Body of pancreas (tissue), 4 donors: ENCODE results near the gene SLC15A4. TPM values are rescaled to one million over a fixed set of nuclear protein-coding genes. Genes with fewer than 3 reads are reported as not detected.

Source experiments
- ATAC-seq: fragments of 150-250 bp; one replicate; pipeline ENCODE4 v1.9.1; 2016
- DNase-seq, 4 donors: peaks; one replicate each; pipeline ENCODE4 v3.0.0-alpha.2; 2019
- H3K27ac ChIP-seq, 4 donors: fragments of 200-600 bp; sonication (generic); 1 replicate in 3 of 4; 2 replicates in 1 of 4; pipeline versions ENCODE4 v1.5.1 to v1.6.1; 2016 to 2019; ENCODE audit warnings: mild to moderate bottlenecking in 1 of 4, mixed read lengths in 1 of 4, moderate library complexity in 1 of 4
- H3K27me3 ChIP-seq, 2 donors: fragments of 200-600 bp; sonication (generic); one replicate each; pipeline ENCODE4 v1.6.0; 2016; ENCODE audit warnings: mild to moderate bottlenecking in 1 of 2
- H3K36me3 ChIP-seq, 2 donors: fragments of 200-600 bp; sonication (generic); replicated peaks in 1 of 2; 2 replicates each; pipeline ENCODE4 v1.5.1; 2016; ENCODE audit warnings: low read depth in 2 of 2; ENCODE audit not compliant: insufficient read depth in 1 of 2
- H3K4me1 ChIP-seq: fragments of 200-600 bp; sonication (generic); one replicate; pipeline ENCODE4 v1.6.0; 2016
- H3K4me3 ChIP-seq, 2 donors: fragments of 200-600 bp; sonication (generic); 1 replicate in 1 of 2; 2 replicates in 1 of 2; pipeline ENCODE4 v1.5.1; 2016 to 2019
- H3K9me3 ChIP-seq, 3 donors: fragments of 200-600 bp; sonication (generic); 1 replicate in 2 of 3; 2 replicates in 1 of 3; pipeline ENCODE4 v1.5.1; 2016
- POLR2A ChIP-seq, 3 donors: fragments of 450-650 bp; IDR thresholded peaks; one replicate each; pipeline ENCODE4 v1.6.1; 2016; ENCODE audit warnings: antibody characterized with exemption in 3 of 3, mild to moderate bottlenecking in 2 of 3
- WGBS, 2 donors: methylation state at CpG; one replicate each; pipeline ENCODE4 v1.1.5; 2017; 5-methylcytosine and 5-hydroxymethylcytosine counted together
- intact Hi-C: fragments of 100-400 bp; cut with DNase I; formaldehyde crosslinking; loops from one replicate; pipeline ENCODE4 v1.15.1; 2023
- total RNA-seq, 2 donors: library from RNA; depleted of rRNA; stranded (reverse); fragments of >200 nt; gene quantifications; one replicate each; pipeline ENCODE4 v1.1.0, GENCODE V29; 2016
- TF ChIP-seq, protein P1 (sequence below), 7 experiments: fragments of 450-650 bp in 4 of 7; fragments of 200-600 bp in 3 of 7; sonication (generic) in 3 of 7; IDR thresholded peaks; one replicate each; pipeline ENCODE4 v1.5.1; 2016 to 2019; ENCODE audit warnings: antibody characterized with exemption in 7 of 7

SLC15A4 gene
- 10 to 100 TPM; 14.5 to 21.0 TPM for total RNA-seq

- no peaks in the 10 kb centered on the region for H3K9me3 ChIP-seq
Measured at GRCh38 chr12:128823916-128824839, at the start of gene SLC15A4. SLC15A4 (minus strand) TSS chr12:128823958; CDS start chr12:128823943, 15 bp downstream.

DNA sequence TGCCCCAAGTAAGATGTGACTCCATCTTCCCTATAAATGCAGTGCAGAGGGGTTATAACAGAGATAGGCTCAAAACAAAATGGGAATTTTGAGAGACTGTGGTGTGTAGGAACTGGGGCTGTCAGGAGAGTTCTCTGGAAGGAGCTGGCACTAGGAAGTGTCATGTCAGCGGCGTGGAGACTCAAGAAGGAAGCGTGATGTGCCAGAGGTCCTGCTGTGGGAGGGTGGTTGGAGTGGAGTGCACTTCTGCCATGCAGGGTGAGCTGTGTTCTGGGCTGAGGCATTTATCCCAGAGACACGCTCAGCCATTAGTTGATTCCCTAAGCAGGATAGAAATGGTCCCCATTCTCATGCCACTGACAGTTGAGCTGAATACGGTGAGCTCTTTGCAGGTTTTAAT lies 48.5 kb upstream of the SLC15A4 start:
- ATAC-seq (no peak), DNase-seq (no peak)
- WGBS, 2 donors: 74 to 82% methylated on average over 5 of the region's 5 CpGs
- Histone ChIP-seq H3K27me3 (no peaks in the 10 kb centered on the region), H3K4me1 (no peaks in the 10 kb centered on the region), H3K36me3 (no peaks in the 10 kb centered on the region), H3K4me3 (no peak overlapping the region), H3K27ac (no peak overlapping the region), H3K9me3 (peaks cover 0 to 9% (median 0%) of the 10 kb centered on the region in 3 donors)
- intact Hi-C loops: no loop called here
- TF ChIP-seq POLR2A (IDR thresholded peaks at IDR 0.05): no peak
- TF ChIP-seq, protein P1, sequence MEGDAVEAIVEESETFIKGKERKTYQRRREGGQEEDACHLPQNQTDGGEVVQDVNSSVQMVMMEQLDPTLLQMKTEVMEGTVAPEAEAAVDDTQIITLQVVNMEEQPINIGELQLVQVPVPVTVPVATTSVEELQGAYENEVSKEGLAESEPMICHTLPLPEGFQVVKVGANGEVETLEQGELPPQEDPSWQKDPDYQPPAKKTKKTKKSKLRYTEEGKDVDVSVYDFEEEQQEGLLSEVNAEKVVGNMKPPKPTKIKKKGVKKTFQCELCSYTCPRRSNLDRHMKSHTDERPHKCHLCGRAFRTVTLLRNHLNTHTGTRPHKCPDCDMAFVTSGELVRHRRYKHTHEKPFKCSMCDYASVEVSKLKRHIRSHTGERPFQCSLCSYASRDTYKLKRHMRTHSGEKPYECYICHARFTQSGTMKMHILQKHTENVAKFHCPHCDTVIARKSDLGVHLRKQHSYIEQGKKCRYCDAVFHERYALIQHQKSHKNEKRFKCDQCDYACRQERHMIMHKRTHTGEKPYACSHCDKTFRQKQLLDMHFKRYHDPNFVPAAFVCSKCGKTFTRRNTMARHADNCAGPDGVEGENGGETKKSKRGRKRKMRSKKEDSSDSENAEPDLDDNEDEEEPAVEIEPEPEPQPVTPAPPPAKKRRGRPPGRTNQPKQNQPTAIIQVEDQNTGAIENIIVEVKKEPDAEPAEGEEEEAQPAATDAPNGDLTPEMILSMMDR (IDR thresholded peaks at IDR 0.05): no peak

More at GRCh38 chr12:128823916-128824839, at the start of gene SLC15A4:
- intact Hi-C loops: no loop called here
- Histone ChIP-seq H3K36me3 (no peaks in the 10 kb centered on the region), H3K27me3 (no peaks in the 10 kb centered on the region), H3K4me3 (peak within 1 kb of the TSS; percentile 50 to 74), H3K4me1 (peaks cover 45% of the 10 kb centered on the region), H3K27ac (peak within 1 kb of the TSS; percentile 68 to 87 (median 82))
- DNase-seq (peak; percentile 95 to 98 (median 97)), ATAC-seq (peak; percentile 98)
- TF ChIP-seq POLR2A (IDR thresholded peaks at IDR 0.05): peak; percentile 73 to 95 (median 93)
- TF ChIP-seq, protein P1 (IDR thresholded peaks at IDR 0.05): peak in 1 of 7 experiments; percentile 2
- 4 to 21% methylated on average over 16 to 55 of the region's 63 CpGs for WGBS, 2 donors

DNA sequence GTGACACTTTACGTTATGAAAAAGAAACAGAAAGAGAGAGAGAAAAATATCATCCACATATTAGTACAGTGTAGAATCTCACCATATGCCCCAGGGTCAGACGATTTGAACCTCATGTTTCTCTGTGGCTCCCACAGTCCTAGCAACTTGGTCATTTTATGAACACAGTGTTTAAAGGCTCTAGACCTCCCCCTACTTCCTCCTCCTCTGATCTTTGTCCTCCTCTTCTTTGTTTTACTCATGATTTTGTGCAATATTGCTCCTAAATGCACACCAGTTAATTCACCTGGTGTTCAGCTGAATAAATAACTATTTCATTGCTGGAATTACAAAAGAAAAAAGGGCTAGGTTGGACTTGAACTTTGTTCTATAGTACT lies 47.7 kb upstream of the SLC15A4 start:
- no peak overlapping the region for H3K27ac ChIP-seq
- no peaks in the 10 kb centered on the region for H3K4me1 ChIP-seq
- TF ChIP-seq, protein P1 (IDR thresholded peaks at IDR 0.05): no peak
- no peak for TF ChIP-seq POLR2A (IDR thresholded peaks at IDR 0.05)
- WGBS, 2 donors: 27 to 37% methylated on average over 2 of the region's 2 CpGs
- H3K27me3 ChIP-seq: no peaks in the 10 kb centered on the region
- no peak overlapping the region for H3K4me3 ChIP-seq
- intact Hi-C loops: no loop called here
- peaks cover 0 to 9% (median 0%) of the 10 kb centered on the region in 3 donors for H3K9me3 ChIP-seq
- no peak for ATAC-seq
- H3K36me3 ChIP-seq: no peaks in the 10 kb centered on the region
- DNase-seq: no peak

DNA sequence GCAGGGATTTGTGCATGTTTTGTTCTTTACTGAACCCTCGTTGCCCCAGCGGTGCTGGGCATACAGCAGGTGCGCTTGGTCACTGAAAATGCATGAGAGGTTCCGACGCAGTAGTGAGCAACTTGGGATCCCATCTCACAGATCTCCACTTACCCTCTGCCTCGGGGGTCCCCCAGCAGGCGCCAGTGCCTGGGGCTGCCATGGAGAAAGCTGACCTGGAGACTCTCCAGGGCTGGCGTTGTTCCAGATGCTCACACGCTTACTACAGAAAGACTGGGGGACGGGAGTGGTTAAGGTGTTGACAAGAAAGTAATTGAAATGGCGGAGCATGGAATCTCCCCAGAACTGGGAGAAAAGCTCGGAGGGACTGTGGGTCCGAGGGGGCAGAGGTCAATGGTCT lies 43.7 kb upstream of the SLC15A4 start:
- DNase-seq: no peak
- intact Hi-C loops: no loop called here

More for the DNA sequence above, 43.7 kb upstream of the SLC15A4 start:
- no peaks in the 10 kb centered on the region for H3K36me3 ChIP-seq
- 77 to 79% methylated on average over 13 of the region's 13 CpGs for whole genome bisulfite sequencing, 2 donors
- TF ChIP-seq, protein P1 (IDR thresholded peaks at IDR 0.05): no peak
- no peak for TF ChIP-seq POLR2A (IDR thresholded peaks at IDR 0.05)
- no peak overlapping the region for H3K27ac ChIP-seq
- no peaks in the 10 kb centered on the region for H3K9me3 ChIP-seq
- no peaks in the 10 kb centered on the region for H3K4me1 ChIP-seq
- no peaks in the 10 kb centered on the region for H3K27me3 ChIP-seq
- H3K4me3 ChIP-seq: no peak overlapping the region
- no peak for ATAC-seq
